Fibroblast of pulmonary artery (primary cell): Measurements from ENCODE around the gene EFCAB6.

Source experiments
- DNase-seq: peaks from one replicate; pipeline ENCODE4 v3.0.0-alpha.2; 2010; ENCODE audit warnings: low read depth
- H3K4me3 ChIP-seq: replicated peaks from 2 replicates; pipeline ENCODE4 v1.5.1; 2011; ENCODE audit warnings: low read depth, mild to moderate bottlenecking, control low read depth, low read length, moderate library complexity
- TF ChIP-seq, protein P1 (sequence below): IDR thresholded peaks from 2 replicates; pipeline ENCODE4 v1.5.1; 2011; ENCODE audit warnings: mild to moderate bottlenecking, control low read depth, low read length, inconsistent platforms; ENCODE audit errors: missing control alignments

The EFCAB6 gene

DNA sequence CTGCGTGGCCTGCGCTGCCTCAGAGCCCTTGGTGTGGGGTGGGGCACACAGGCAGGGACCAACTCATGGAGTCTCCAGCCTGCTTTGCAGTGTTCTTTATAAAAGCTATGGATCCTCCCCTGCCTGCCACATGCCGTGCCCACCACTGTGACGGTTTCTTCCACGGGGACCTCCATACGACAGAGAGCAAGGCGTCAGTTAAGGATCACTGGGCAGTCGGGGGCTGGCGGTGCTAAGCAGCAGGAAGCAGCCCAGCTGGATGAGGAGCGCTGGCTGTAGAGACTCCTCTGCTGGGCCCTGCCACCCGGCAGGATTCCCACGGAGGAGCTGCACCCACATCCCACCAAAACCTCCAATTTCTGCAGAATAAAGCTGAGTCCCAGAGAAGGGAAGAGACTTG, 23.1 kb upstream of the EFCAB6 start:
- TF ChIP-seq, protein P1, sequence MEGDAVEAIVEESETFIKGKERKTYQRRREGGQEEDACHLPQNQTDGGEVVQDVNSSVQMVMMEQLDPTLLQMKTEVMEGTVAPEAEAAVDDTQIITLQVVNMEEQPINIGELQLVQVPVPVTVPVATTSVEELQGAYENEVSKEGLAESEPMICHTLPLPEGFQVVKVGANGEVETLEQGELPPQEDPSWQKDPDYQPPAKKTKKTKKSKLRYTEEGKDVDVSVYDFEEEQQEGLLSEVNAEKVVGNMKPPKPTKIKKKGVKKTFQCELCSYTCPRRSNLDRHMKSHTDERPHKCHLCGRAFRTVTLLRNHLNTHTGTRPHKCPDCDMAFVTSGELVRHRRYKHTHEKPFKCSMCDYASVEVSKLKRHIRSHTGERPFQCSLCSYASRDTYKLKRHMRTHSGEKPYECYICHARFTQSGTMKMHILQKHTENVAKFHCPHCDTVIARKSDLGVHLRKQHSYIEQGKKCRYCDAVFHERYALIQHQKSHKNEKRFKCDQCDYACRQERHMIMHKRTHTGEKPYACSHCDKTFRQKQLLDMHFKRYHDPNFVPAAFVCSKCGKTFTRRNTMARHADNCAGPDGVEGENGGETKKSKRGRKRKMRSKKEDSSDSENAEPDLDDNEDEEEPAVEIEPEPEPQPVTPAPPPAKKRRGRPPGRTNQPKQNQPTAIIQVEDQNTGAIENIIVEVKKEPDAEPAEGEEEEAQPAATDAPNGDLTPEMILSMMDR = no peak
- H3K4me3 ChIP-seq = no peak overlapping the region
- DNase-seq = no peak

DNA sequence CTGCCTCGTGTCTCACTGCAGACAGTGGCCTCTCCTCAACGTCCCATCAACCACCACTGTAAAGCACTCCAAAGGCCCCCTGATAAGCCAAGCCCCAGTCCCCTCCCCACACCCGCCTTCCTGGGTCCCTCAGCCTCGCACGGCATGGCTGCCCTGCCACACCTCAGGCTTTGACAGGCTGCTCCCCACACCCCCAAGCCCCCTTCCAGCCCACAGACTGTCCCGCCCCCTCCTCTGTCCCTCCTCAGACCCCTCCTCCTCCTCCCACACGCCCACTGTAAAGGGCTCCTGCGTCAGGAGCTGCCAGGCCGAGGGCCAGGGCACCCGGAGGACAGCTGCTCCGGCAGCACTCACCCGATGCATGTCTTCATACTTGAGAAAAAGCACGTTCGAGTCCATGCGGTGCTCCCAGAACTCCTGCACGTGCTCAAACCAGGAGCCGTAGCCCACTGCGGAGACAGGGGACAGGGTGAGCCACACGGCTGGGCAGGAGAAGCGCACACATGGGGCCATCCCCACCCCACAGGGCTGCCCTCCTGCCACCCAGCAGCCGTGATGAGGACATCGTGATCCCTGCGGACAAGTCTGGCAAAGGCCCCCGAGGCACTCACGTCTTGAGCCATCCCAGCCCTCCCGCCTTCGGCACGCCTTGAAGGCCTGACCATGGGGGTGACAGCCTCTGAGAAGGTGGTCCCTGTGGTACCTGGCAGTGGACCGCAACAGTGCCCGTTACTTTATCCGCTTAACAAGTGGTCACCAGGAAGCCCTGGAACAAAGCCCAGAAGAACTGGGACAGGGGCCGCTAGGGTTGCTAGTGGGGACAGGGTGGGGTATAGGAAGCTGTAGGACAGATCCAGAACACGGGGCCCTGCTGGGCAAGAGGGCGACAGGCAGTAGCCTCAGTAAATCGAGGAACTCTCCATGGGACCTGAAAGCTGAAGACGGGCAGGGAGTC, 21.5 kb upstream of the EFCAB6 start:
- TF ChIP-seq, protein P1 = no peak
- H3K4me3 ChIP-seq = no peak overlapping the region
- DNase-seq = no peak

GRCh38 chr22:43832393-43833265, 20.5 kb upstream of the EFCAB6 start:
- TF ChIP-seq, protein P1 = no peak
- no peak for DNase-seq
- H3K4me3 ChIP-seq = no peak overlapping the region

GRCh38 chr22:43831561-43832392, 19.7 kb upstream of the EFCAB6 start:
- TF ChIP-seq, protein P1 = no peak
- DNase-seq = no peak
- no peak overlapping the region for H3K4me3 ChIP-seq

- TF ChIP-seq, protein P1 = no peak
- H3K4me3 ChIP-seq = no peak overlapping the region
- DNase-seq = no peak
These were observed 18.9 kb upstream of the EFCAB6 start for GRCh38 chr22:43830931-43831560.
